Stimulated activated CD8-positive, alpha-beta memory T cell treated with anti-CD3 and anti-CD28 coated beads, Interleukin-15, amount 100 ng/mL, for 24 hours (primary cell): ENCODE results near the gene HOXC10.

ENCODE experiments used
- DNase-seq: peaks from one replicate; pipeline ENCODE4 v3.0.0-alpha.2; 2020; ENCODE audit warnings: low read depth

The HOXC10 gene

DNA sequence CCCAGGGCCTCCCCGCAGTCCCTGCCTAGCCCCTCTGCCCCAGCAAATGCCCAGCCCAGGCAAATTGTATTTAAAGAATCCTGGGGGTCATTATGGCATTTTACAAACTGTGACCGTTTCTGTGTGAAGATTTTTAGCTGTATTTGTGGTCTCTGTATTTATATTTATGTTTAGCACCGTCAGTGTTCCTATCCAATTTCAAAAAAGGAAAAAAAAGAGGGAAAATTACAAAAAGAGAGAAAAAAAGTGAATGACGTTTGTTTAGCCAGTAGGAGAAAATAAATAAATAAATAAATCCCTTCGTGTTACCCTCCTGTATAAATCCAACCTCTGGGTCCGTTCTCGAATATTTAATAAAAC, 45.5 kb downstream of the HOXC10 start:
- DNase-seq: no peak

DNA sequence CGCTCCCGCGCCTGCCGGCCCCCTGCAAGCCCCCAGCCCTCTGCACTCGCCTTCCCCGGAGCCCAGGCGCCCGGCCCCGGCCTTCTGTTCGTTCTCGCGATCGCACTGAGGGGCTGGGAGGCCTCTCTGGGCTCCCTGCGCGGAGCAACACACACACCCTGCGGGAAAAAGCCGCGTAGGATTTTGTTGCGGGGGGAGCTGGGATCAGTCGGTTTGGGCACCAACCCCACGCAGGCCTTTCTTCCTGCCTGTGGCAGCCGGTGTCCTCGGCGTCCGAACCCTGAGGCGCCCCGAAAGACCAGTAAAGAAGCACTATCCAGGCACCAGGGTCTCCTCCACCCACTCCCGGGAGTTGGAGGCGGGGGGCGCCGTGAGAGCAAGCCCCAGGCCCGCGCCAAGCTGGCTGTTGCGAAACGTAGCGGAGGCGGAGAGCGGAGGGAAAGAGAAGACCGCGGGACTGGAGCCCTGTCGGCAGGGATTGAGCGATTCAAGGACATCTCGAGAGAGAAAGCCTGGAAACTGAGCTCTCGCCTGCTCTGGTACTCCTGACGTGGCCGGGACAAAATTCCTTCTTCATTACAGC, 46.0 kb downstream of the HOXC10 start:
- DNase-seq: no peak

DNA sequence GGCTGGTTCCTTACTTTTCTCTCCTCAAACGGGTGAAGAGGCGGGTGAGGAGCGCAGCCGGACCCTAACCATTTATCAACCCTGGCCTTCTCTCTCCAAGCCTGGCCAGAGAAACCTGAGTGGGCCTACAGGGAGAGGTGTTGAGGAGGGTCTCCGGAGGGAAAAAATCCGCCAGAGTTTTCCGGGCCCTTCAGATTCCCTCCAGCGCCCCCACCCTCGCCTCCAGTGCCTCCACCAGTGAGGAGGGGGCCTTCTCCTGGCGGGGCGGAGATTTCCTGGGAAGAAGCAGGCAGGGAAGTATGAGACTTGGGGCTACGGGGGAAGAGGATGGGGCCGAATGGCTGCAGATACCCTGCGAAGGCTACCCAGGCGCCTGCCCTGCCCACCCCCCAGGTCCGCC, 46.5 kb downstream of the HOXC10 start:
- DNase-seq: no peak

DNA sequence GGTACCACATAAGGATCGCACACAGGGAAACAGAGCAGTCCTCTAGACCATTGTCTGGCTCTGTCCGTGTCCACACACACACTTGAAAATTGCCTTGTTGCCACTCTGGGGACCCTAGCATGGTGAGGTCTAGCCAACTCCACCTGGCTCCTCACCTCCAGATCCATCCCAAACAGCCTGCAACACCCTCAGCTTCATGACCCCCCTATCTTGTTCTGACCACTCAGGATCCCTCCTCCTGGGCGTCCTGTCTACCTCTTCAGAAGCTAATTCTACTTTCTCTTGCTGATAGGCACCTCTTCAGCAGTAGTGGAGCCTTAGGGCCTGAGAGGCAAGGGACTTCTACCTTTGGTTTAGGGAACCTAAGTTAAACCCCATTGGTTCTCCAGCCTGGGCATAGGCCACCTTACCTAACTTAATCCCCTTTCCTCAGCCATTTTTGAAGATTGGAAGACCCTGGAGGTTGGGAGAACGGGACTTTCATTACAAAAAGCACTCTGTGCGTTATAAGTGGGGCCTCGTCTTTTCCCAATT, 47.2 kb downstream of the HOXC10 start:
- DNase-seq: no peak

GRCh38 chr12:54032627-54033100, 47.7 kb downstream of the HOXC10 start, which contains the start of gene HOXC5:
Gene HOXC5, plus strand, starts transcription at chr12:54033050. Its CDS starts 73 bp downstream, at chr12:54033123.
- no peak for DNase-seq

DNA sequence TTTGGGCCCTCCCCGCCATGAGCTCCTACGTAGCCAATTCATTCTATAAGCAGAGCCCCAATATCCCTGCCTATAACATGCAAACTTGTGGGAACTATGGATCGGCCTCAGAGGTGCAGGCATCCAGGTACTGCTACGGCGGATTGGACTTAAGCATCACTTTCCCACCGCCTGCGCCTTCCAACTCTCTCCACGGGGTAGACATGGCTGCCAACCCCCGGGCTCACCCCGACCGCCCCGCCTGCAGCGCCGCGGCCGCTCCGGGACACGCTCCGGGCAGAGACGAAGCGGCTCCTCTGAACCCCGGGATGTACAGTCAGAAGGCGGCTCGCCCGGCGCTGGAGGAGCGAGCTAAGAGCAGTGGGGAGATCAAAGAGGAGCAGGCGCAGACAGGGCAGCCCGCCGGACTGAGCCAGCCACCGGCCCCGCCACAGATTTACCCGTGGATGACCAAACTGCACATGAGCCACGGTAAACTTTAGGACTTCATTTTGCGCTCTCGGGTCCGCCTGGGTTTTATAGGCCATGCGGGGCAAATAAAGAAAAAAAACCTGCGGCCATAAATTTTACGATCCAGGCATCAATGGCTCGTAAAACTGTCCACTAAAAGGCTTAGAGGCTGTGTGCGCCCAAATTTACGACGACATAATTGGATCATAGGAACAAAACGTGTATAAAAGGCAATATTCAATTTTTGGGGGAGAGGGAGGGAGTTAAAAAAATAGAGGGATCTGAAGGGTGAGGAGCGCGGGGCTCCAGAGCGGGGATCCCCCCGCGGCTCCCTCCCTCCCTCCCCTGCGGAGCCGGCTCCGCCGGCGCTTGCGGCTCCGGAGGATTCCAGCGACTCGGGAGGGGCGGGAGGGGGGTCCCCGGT, 48.4 kb downstream of the HOXC10 start:
- no peak for DNase-seq

- no peak for DNase-seq
Observed at GRCh38 chr12:54033980-54034784, 49.2 kb downstream of the HOXC10 start.

- DNase-seq: no peak
Observed at GRCh38 chr12:54034785-54035310, 49.9 kb downstream of the HOXC10 start.

GRCh38 chr12:54035568-54036264, 50.8 kb downstream of the HOXC10 start:
- DNase-seq: no peak

GRCh38 chr12:54036620-54037359, 51.8 kb downstream of the HOXC10 start:
- DNase-seq: no peak

DNA sequence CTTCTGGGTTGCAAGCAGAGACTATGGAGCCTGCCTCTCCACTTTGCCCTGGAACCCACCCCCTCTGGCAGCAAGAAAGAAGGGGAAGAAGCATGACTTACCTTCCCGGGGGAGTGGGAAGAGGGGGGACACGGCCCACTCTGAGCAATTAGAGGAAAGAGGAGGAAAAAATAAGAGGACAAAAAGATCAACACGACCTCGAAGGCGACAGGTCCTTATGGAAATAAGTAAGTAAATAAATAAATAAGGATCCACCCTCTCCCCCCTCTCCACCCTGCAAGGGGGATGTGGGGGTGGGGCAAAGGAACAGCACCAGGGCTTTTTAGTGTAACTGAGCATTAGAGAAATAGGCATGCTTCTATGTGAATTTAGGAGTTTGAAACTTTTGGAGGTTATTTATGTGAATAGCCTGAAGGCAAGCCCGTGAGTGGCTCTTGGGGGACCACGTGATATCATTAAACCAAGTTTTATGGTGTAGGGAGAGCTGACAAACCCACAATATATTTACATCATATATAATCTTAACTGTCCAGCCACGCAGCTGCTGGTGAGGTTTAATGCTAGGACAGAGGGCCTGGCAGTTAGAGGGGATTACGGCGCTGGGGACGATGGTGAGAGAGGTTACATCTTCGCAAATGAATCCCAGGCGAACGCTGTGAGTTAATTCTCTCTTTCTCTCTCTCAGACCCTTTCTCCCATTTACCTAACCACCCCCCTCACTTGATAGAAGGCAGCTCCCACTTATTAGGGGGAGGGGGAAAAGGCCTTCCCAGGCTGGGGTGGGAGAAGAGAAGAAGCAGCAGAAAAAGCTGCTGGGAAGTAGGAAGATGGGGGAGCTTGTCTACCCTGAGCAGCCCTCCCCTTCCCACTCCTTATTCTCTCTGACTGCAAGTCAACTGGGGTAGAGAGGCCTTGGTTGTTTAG, 52.7 kb downstream of the HOXC10 start:
- no peak for DNase-seq

GRCh38 chr12:54038284-54038870, 53.4 kb downstream of the HOXC10 start:
- no peak for DNase-seq

DNA sequence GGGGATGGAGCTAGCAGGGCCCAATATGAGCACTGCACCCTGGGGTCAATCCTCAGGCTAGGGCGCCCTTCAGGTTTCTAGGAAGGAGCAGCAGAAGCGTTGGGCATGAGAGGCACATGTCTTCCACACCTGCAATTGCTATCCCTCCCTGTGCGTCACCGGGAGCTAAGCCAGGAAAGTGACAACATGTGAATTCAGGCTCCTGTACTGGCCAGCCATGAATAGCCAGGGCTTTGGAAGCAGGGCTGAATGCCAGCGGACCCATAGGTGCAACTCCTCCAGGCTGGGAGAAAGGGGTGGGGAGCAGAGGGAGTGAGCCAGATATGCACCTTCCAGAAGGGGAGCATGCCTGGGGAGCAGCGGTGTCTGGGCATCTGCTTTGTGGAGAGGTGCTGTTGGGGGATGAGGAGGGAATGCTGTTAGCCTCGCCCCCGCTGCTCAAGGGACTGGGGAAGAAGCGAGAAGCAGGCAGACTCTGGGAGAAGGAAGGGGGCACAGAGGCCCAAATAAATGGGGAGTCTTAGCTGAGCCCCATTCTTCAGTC, 54.0 kb downstream of the HOXC10 start:
- no peak for DNase-seq

- no peak for DNase-seq
Observed at GRCh38 chr12:54039417-54040147, 54.6 kb downstream of the HOXC10 start.
